ENCODE data around the gene RBL2.

GRCh38 chr16:53446090-53446489, 11.8 kb downstream of the RBL2 start:
- TF ChIP-seq CTCF (IDR thresholded peaks at IDR 0.05), result no peak
- TF ChIP-seq POLR2A (IDR thresholded peaks at IDR 0.05), result no peak
- no peak for TF ChIP-seq POLR2AphosphoS5 (IDR thresholded peaks at IDR 0.05)
- TF ChIP-seq EP300 (IDR thresholded peaks at IDR 0.05), result no peak

Data from upper lobe of left lung (tissue), 4 donors.